Measurements from ENCODE around the gene ZNF385D.
"Not testable (repeated sequence)": the region's sequence is repeated elsewhere in the genome, so short reads cannot be mapped to it uniquely, and the experiment has no call there.

Gene ZNF385D

GRCh38 chr3:21505711-21506460, 245.1 kb downstream of the ZNF385D start:
- DNase-seq: no peak

GRCh38 chr3:21502656-21503055, 248.4 kb downstream of the ZNF385D start:
- DNase-seq: no peak

GRCh38 chr3:21500834-21501233, 250.2 kb downstream of the ZNF385D start:
- DNase-seq: no peak

- not testable (repeated sequence) for DNase-seq
Measured at GRCh38 chr3:21490671-21491070, 260.3 kb downstream of the ZNF385D start.

GRCh38 chr3:21487520-21487919, 263.5 kb downstream of the ZNF385D start:
- DNase-seq: no peak

- not testable (repeated sequence) for DNase-seq
Measured at GRCh38 chr3:21486024-21486935, 264.7 kb downstream of the ZNF385D start.

GRCh38 chr3:21484828-21485144, 266.2 kb downstream of the ZNF385D start:
- no peak for DNase-seq

- peak; percentile 34 for DNase-seq
Measured at GRCh38 chr3:21484057-21484827, 266.8 kb downstream of the ZNF385D start.

GRCh38 chr3:21481991-21482390, 269.0 kb downstream of the ZNF385D start:
- DNase-seq: no peak

- peak; percentile 7 for DNase-seq
Measured at GRCh38 chr3:21477541-21478288, 273.3 kb downstream of the ZNF385D start.

- peak; percentile 1 for DNase-seq
Measured at GRCh38 chr3:21466476-21466875, 284.5 kb downstream of the ZNF385D start.

- no peak for DNase-seq
Measured at GRCh38 chr3:21464746-21465145, 286.3 kb downstream of the ZNF385D start.

GRCh38 chr3:21463319-21463718, 287.7 kb downstream of the ZNF385D start:
- DNase-seq: no peak

GRCh38 chr3:21462141-21462540, 288.9 kb downstream of the ZNF385D start:
- DNase-seq: no peak

GRCh38 chr3:21457084-21457483, 293.9 kb downstream of the ZNF385D start:
- DNase-seq: no peak

GRCh38 chr3:21449738-21450137, 301.3 kb downstream of the ZNF385D start:
- DNase-seq: no peak

- peak; percentile 46 for DNase-seq
Measured at GRCh38 chr3:21447476-21448151, 303.4 kb downstream of the ZNF385D start.

- DNase-seq: no peak
Measured at GRCh38 chr3:21446945-21447475, 304.0 kb downstream of the ZNF385D start.

- DNase-seq: no peak
Measured at GRCh38 chr3:21446027-21446426, 305.0 kb downstream of the ZNF385D start.

- DNase-seq: no peak
Measured at GRCh38 chr3:21441821-21442220, 309.2 kb downstream of the ZNF385D start.

GRCh38 chr3:21436835-21437234, 314.2 kb downstream of the ZNF385D start:
- no peak for DNase-seq

- peak; percentile 80 for DNase-seq
Measured at GRCh38 chr3:21435871-21436270, 315.1 kb downstream of the ZNF385D start.

All from HCEC 1CT (cell line).